B cell (primary cell): ENCODE measurements around the gene AEBP1. TPM values are rescaled to one million over a fixed set of nuclear protein-coding genes. Genes with fewer than 3 reads are reported as not detected.
A peak's percentile ranks its signal among the peaks of the same experiment; 100 is the strongest.

Source experiments
- ATAC-seq: fragments of 200-7000 bp; cut with Tn5 transposase; one replicate; pipeline ENCODE4 v1.10.0; 2021; ENCODE audit warnings: low read depth, mild to moderate bottlenecking, moderate number of reproducible peaks, moderate library complexity
- CTCF ChIA-PET: fragments of 350-600 bp; sonication (Branson Sonifier 250); formaldehyde crosslinking; loops from one replicate; lab custom pipeline; 2021; ENCODE audit warnings: antibody characterized with exemption, inconsistent platforms; lab: Charles Lee
- POLR2A ChIA-PET: fragments of 350-600 bp; sonication (Branson Sonifier 250); formaldehyde crosslinking; loops from one replicate; lab custom pipeline; 2021; ENCODE audit warnings: antibody characterized with exemption; lab: Charles Lee
- DNase-seq: peaks from one replicate; pipeline ENCODE4 v3.0.0; 2013
- H2AFZ ChIP-seq: 2 replicates; pipeline ENCODE4 v1.6.1; 2012; ENCODE audit warnings: mild to moderate bottlenecking, low read depth, low read length; ENCODE audit not compliant: insufficient read depth, poor library complexity, severe bottlenecking
- H3K27ac ChIP-seq, 2 donors: 1 replicate in 1 of 2; 2 replicates in 1 of 2; pipeline ENCODE4 v1.5.1; 2012 to 2013; ENCODE audit warnings: low read length in 2 of 2, mild to moderate bottlenecking in 2 of 2, moderate library complexity in 1 of 2
- H3K27me3 ChIP-seq, 4 experiments: fragments of 200-600 bp in 1 of 4; sonication (generic) in 1 of 4; replicated peaks in 1 of 4; 1 replicate in 2 of 4; 2 replicates in 2 of 4; pipeline versions ENCODE4 v1.6.1 to v1.7.0; 2013 to 2016; ENCODE audit warnings: low read length in 3 of 4, mild to moderate bottlenecking in 2 of 4, mixed read lengths in 1 of 4, moderate library complexity in 1 of 4; ENCODE audit not compliant: insufficient read depth in 4 of 4, control insufficient read depth in 3 of 4; ENCODE audit errors: control extremely low read depth in 1 of 4
- H3K36me3 ChIP-seq, 2 experiments: replicated peaks in 1 of 2; 1 replicate in 1 of 2; 2 replicates in 1 of 2; pipeline versions ENCODE4 v1.6.1 to v1.7.1; 2013; ENCODE audit warnings: low read length in 1 of 2; ENCODE audit not compliant: insufficient read depth in 2 of 2, control insufficient read depth in 1 of 2; ENCODE audit errors: control extremely low read depth in 1 of 2, extremely low read depth in 1 of 2
- H3K4me1 ChIP-seq, 2 donors: fragments of 200-600 bp in 1 of 2; sonication (generic) in 1 of 2; 1 replicate in 1 of 2; 2 replicates in 1 of 2; pipeline versions ENCODE4 v1.5.1 to v1.6.1; 2013 to 2017; ENCODE audit warnings: low read length in 2 of 2; ENCODE audit not compliant: control insufficient read depth in 2 of 2, insufficient read depth in 2 of 2
- H3K4me2 ChIP-seq: replicated peaks from 2 replicates; pipeline ENCODE3; 2012; ENCODE audit warnings: mild to moderate bottlenecking, low read depth, low read length; ENCODE audit not compliant: poor library complexity, severe bottlenecking
- H3K4me3 ChIP-seq, 5 experiments: fragments of 200-600 bp in 1 of 5; sonication (generic) in 1 of 5; 1 replicate in 3 of 5; 2 replicates in 2 of 5; pipeline versions ENCODE4 v1.5.1 to v1.7.0; 2011 to 2016; ENCODE audit warnings: low read length in 4 of 5, mild to moderate bottlenecking in 4 of 5, low read depth in 2 of 5, control low read depth in 1 of 5, moderate library complexity in 1 of 5; ENCODE audit not compliant: insufficient read depth in 1 of 5; ENCODE audit errors: control extremely low read depth in 1 of 5, extremely low read depth in 1 of 5
- H3K79me2 ChIP-seq: fragments of 200-600 bp; sonication (generic); one replicate; pipeline ENCODE4 v1.6.0; 2016; ENCODE audit warnings: low read length; ENCODE audit not compliant: control insufficient read depth, insufficient read depth
- H3K9ac ChIP-seq: fragments of 200-600 bp; sonication (generic); 2 replicates; pipeline ENCODE4 v1.6.1; 2017; ENCODE audit warnings: mild to moderate bottlenecking, low read length, moderate library complexity
- H3K9me3 ChIP-seq, 3 donors: one replicate each; pipeline versions ENCODE4 v1.6.1 to v1.7.1; 2013; ENCODE audit warnings: low read length in 2 of 3; ENCODE audit not compliant: control insufficient read depth in 2 of 3, insufficient read depth in 1 of 3; ENCODE audit errors: control extremely low read depth in 1 of 3
- H4K20me1 ChIP-seq: 2 replicates; pipeline ENCODE4 v1.6.0; 2012; ENCODE audit warnings: mild to moderate bottlenecking, low read length; ENCODE audit not compliant: insufficient read depth, control insufficient read depth, poor library complexity, severe bottlenecking
- H3K27ac Mint-ChIP-seq: one replicate; pipeline ENCODE4 v1.8.0; 2021; ENCODE audit warnings: mixed read lengths
- H3K27me3 Mint-ChIP-seq: one replicate; pipeline ENCODE4 v1.8.0; 2021; ENCODE audit warnings: mixed read lengths
- H3K4me1 Mint-ChIP-seq: one replicate; pipeline ENCODE4 v1.8.0; 2021; ENCODE audit warnings: mixed read lengths
- H3K4me3 Mint-ChIP-seq: one replicate; pipeline ENCODE4 v1.8.0; 2021; ENCODE audit warnings: mixed read lengths
- H3K9me3 Mint-ChIP-seq: one replicate; pipeline ENCODE4 v1.8.0; 2022; ENCODE audit warnings: mixed read lengths; ENCODE audit not compliant: insufficient read depth
- EZH2 ChIP-seq: IDR thresholded peaks from 2 replicates; pipeline ENCODE4 v1.6.1; 2012; ENCODE audit warnings: borderline replicate concordance, low read depth, mild to moderate bottlenecking, moderate library complexity, low read length; ENCODE audit not compliant: insufficient read depth, poor library complexity, severe bottlenecking
- WGBS: methylation state at CpG from one replicate; pipeline ENCODE4 v1.1.5; 2013; ENCODE audit warnings: missing lambda C conversion rate; ENCODE audit not compliant: insufficient coverage; 5-methylcytosine and 5-hydroxymethylcytosine counted together
- intact Hi-C: fragments of 100-400 bp; cut with micrococcal nuclease; formaldehyde crosslinking; loops from one replicate; pipeline ENCODE4 v1.10.0; 2022
- polyA plus RNA-seq: library from polyadenylated mRNA; depleted of rRNA; stranded (reverse); fragments of >200 nt; gene quantifications from 2 replicates; pipeline ENCODE4 v1.2.3, GENCODE V29; 2012
- total RNA-seq, 2 donors: library from RNA; stranded (reverse); fragments of 120-200 nt in 1 of 2; gene quantifications; 1 replicate in 1 of 2; 2 replicates in 1 of 2; pipeline versions ENCODE4 v1.2.3 to v1.2.4, GENCODE V29; 2013 to 2022
- TF ChIP-seq, protein P1 (sequence below): fragments of 200-600 bp; IDR thresholded peaks from one replicate; pipeline ENCODE4 v1.8.0; 2022; ENCODE audit warnings: antibody characterized with exemption, mild to moderate bottlenecking

The AEBP1 gene
- total and polyA plus RNA-seq, 2 donors (not counting 1 experiment from before 2014, with no cell fraction given): 20.2 to 36.7 TPM

DNA sequence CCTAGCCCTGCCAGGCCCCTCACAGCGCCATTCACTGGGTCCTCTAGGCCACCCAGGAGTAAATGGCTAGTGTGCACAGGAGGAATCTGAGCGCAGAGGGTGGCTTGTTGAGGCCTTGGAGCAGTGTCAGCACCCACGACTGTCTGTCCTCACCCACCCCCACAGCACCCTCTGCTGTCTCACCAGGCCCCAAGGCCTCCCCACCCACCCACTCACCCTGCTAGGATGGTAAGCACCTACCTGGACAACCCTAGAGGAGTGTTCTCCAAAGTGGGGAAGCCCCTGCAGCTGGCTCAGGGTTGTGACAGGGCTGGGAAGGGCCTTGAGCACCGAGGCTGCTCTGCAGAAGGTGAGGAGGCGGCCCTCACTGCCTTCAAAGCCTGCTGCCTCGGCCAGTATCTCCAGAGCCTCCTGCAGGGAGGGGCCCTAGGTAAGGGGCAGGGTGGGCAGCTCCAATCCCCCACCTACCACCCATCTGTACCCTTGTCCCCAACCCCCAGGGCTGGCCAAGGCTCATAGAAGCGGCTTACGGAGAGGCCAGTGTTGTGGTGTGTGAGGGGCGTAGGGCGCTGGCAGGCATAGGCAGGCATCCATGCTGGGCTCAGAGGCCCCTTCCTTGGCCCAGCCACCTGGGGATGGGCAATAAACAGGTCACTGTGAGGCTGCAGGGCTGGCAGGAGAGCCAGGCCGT is 24.7 kb upstream of the AEBP1 start:
- no peak for ATAC-seq
- no peaks in the 10 kb centered on the region for H3K9me3 ChIP-seq
- no peak for DNase-seq
- peaks cover 6% of the 10 kb centered on the region for H4K20me1 ChIP-seq
- ChIA-PET CTCF (interaction anchor here (1.5 to 1.6 kb wide), 2 partner anchors 12 to 58 kb away, joined by 4 to 7 read pairs; no protein-coding TSS in a partner anchor), POLR2A (interaction anchor here (0.6 to 1.8 kb wide), 3 partner anchors 13 to 377 kb away, joined by 3 to 7 read pairs (median 3); partner anchors contain the start of gene PGAM2)
- peaks cover 43 to 64% of the 10 kb centered on the region in 2 donors for H3K4me1 ChIP-seq
- peaks cover 0 to 65% of the 10 kb centered on the region in 2 experiments for H3K36me3 ChIP-seq
- peak overlapping the region; percentile 76 for H3K4me3 Mint-ChIP-seq
- intact Hi-C loops: no loop called here
- no peaks in the 10 kb centered on the region for H3K27me3 ChIP-seq
- peak overlapping the region; percentile 68 to 98 for H3K27ac ChIP-seq
- no peak overlapping the region for H2AFZ ChIP-seq
- 97% methylated on average over 6 of the region's 11 CpGs for WGBS
- peak overlapping the region; percentile 84 for H3K4me2 ChIP-seq
- H3K9ac ChIP-seq: no peak overlapping the region
- no peak overlapping the region for H3K4me3 ChIP-seq
- H3K27ac Mint-ChIP-seq: peak overlapping the region; percentile 96
- H3K79me2 ChIP-seq: peaks cover 46% of the 10 kb centered on the region
- H3K4me1 Mint-ChIP-seq: peaks cover 61% of the 10 kb centered on the region
- TF ChIP-seq EZH2: no peak
- TF ChIP-seq, protein P1, sequence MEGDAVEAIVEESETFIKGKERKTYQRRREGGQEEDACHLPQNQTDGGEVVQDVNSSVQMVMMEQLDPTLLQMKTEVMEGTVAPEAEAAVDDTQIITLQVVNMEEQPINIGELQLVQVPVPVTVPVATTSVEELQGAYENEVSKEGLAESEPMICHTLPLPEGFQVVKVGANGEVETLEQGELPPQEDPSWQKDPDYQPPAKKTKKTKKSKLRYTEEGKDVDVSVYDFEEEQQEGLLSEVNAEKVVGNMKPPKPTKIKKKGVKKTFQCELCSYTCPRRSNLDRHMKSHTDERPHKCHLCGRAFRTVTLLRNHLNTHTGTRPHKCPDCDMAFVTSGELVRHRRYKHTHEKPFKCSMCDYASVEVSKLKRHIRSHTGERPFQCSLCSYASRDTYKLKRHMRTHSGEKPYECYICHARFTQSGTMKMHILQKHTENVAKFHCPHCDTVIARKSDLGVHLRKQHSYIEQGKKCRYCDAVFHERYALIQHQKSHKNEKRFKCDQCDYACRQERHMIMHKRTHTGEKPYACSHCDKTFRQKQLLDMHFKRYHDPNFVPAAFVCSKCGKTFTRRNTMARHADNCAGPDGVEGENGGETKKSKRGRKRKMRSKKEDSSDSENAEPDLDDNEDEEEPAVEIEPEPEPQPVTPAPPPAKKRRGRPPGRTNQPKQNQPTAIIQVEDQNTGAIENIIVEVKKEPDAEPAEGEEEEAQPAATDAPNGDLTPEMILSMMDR: no peak
- no peaks in the 10 kb centered on the region for H3K27me3 Mint-ChIP-seq
- no peaks in the 10 kb centered on the region for H3K9me3 Mint-ChIP-seq

DNA sequence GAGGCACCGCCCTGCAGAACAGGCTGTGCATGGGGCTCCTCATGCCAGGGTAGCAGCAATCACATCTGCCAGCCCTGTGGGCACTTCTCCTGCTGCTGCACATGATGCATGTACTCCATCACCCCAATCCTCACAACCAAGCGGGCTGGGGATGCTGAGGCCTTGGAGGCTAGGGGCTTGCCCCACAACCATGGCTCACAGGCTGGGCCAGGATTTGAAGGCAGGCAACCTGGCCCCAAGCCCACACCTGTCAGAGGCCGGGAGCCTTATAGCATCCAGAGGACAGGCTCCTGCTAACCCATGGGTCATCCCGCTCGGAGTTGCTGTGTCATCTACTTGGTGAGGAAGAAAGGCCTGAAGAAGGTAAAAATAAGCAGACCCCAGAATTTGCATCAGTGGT is 24.0 kb upstream of the AEBP1 start:
- Histone ChIP-seq H3K9ac (no peak overlapping the region), H3K27me3 (no peaks in the 10 kb centered on the region), H3K79me2 (peaks cover 46% of the 10 kb centered on the region), H3K4me1 (peaks cover 38 to 57% of the 10 kb centered on the region in 2 donors), H2AFZ (no peak overlapping the region), H3K4me2 (peak overlapping the region; percentile 84), H3K27ac (peak overlapping the region in 1 of 2 donors; percentile 98), H3K36me3 (peaks cover 0 to 60% of the 10 kb centered on the region in 2 experiments), H3K4me3 (no peak overlapping the region), H3K9me3 (no peaks in the 10 kb centered on the region), H4K20me1 (peaks cover 6% of the 10 kb centered on the region)
- 90% methylated on average over 5 of the region's 5 CpGs for WGBS
- TF ChIP-seq EZH2: no peak
- TF ChIP-seq, protein P1: no peak
- Mint-ChIP-seq H3K4me1 (peaks cover 56% of the 10 kb centered on the region), H3K27me3 (no peaks in the 10 kb centered on the region), H3K4me3 (peak overlapping the region; percentile 37), H3K27ac (peak overlapping the region; percentile 96), H3K9me3 (no peaks in the 10 kb centered on the region)
- POLR2A ChIA-PET: interaction anchor here (0.6 to 2.0 kb wide), 2 partner anchors 17 to 376 kb away, joined by 3 to 21 read pairs; no protein-coding TSS in a partner anchor
- CTCF ChIA-PET: interaction anchor here (1.6 kb wide), 1 partner anchor 59 kb away, joined by 4 read pairs; no protein-coding TSS in a partner anchor
- intact Hi-C loops: no loop called here
- DNase-seq: peak; percentile 16
- no peak for ATAC-seq
